H9 (cell line): ENCODE results near the gene C10orf105. TPM values are rescaled to one million over a fixed set of nuclear protein-coding genes. Genes with fewer than 3 reads are reported as not detected.

Source experiments
- DNase-seq: peaks from one replicate; pipeline ENCODE4 v3.0.0-alpha.2; 2017
- H2AFZ ChIP-seq: one replicate; pipeline ENCODE4 v1.6.1; 2013; ENCODE audit warnings: mild to moderate bottlenecking, low read length, control low read depth, moderate library complexity
- H2AK5ac ChIP-seq: 2 replicates; pipeline ENCODE4 v1.6.1; 2013; ENCODE audit warnings: low read length, control low read depth, mixed read lengths; ENCODE audit not compliant: insufficient read length
- H2BK120ac ChIP-seq: one replicate; pipeline ENCODE4 v1.6.1; 2013; ENCODE audit warnings: low read depth, mild to moderate bottlenecking, low read length, control low read depth, inconsistent platforms; ENCODE audit not compliant: poor library complexity, severe bottlenecking
- H2BK12ac ChIP-seq: 2 replicates; pipeline ENCODE4 v1.6.1; 2013; ENCODE audit warnings: low read length, control low read depth, mixed read lengths, low read depth; ENCODE audit not compliant: insufficient read length
- H2BK15ac ChIP-seq: 2 replicates; pipeline ENCODE4 v1.6.1; 2013; ENCODE audit warnings: low read depth, low read length, control low read depth
- H2BK20ac ChIP-seq: one replicate; pipeline ENCODE4 v1.6.1; 2013; ENCODE audit warnings: low read depth, mild to moderate bottlenecking, low read length, control low read depth, inconsistent platforms; ENCODE audit not compliant: poor library complexity, severe bottlenecking
- H2BK5ac ChIP-seq: 2 replicates; pipeline ENCODE4 v1.6.1; 2013; ENCODE audit warnings: low read length, control low read depth, mixed read lengths; ENCODE audit not compliant: insufficient read length
- H3K14ac ChIP-seq: 2 replicates; pipeline ENCODE4 v1.6.1; 2013; ENCODE audit warnings: low read length, control low read depth; ENCODE audit not compliant: insufficient read depth
- H3K18ac ChIP-seq: 2 replicates; pipeline ENCODE4 v1.6.1; 2013; ENCODE audit warnings: low read depth, mild to moderate bottlenecking, mixed read lengths, low read length, control low read depth; ENCODE audit not compliant: insufficient read length
- H3K23ac ChIP-seq: 2 replicates; pipeline ENCODE4 v1.6.1; 2013; ENCODE audit warnings: low read length, control low read depth, mixed read lengths, low read depth; ENCODE audit not compliant: insufficient read length
- H3K23me2 ChIP-seq: 2 replicates; pipeline ENCODE4 v1.6.1; 2013; ENCODE audit warnings: low read depth, mild to moderate bottlenecking, mixed read lengths, low read length, control low read depth; ENCODE audit not compliant: insufficient read length, poor library complexity, severe bottlenecking
- H3K27ac ChIP-seq: 2 replicates; pipeline ENCODE4 v1.5.1; 2013; ENCODE audit warnings: low read length, control low read depth, mixed read lengths, low read depth; ENCODE audit not compliant: insufficient read length
- H3K27me3 ChIP-seq: 2 replicates; pipeline ENCODE4 v1.6.1; 2013; ENCODE audit warnings: low read length, control low read depth, inconsistent platforms; ENCODE audit not compliant: insufficient read depth
- H3K4ac ChIP-seq: 2 replicates; pipeline ENCODE4 v1.6.1; 2013; ENCODE audit warnings: low read depth, mild to moderate bottlenecking, control low read depth, inconsistent platforms, low read length, moderate library complexity
- H3K4me1 ChIP-seq: 2 replicates; pipeline ENCODE4 v1.6.1; 2013; ENCODE audit warnings: low read length, control low read depth, inconsistent platforms; ENCODE audit not compliant: insufficient read depth
- H3K4me2 ChIP-seq: 2 replicates; pipeline ENCODE4 v1.6.1; 2013; ENCODE audit warnings: low read length, control low read depth, mixed read lengths; ENCODE audit not compliant: insufficient read length, insufficient read depth
- H3K56ac ChIP-seq: 2 replicates; pipeline ENCODE4 v1.6.1; 2013; ENCODE audit warnings: low read depth, mild to moderate bottlenecking, mixed read lengths, low read length, control low read depth; ENCODE audit not compliant: insufficient read length
- H3K79me1 ChIP-seq: 2 replicates; pipeline ENCODE4 v1.6.1; 2013; ENCODE audit warnings: low read depth, mild to moderate bottlenecking, moderate library complexity, low read length, control low read depth, inconsistent platforms; ENCODE audit not compliant: insufficient read depth, poor library complexity, severe bottlenecking
- H3K79me2 ChIP-seq: 2 replicates; pipeline ENCODE4 v1.6.1; 2013; ENCODE audit warnings: low read length, control low read depth, inconsistent platforms; ENCODE audit not compliant: insufficient read depth
- H3K9ac ChIP-seq: 2 replicates; pipeline ENCODE4 v1.6.1; 2013; ENCODE audit warnings: low read length, control low read depth, mixed read lengths; ENCODE audit not compliant: insufficient read length; ENCODE audit errors: extremely low read depth
- H3K9me3 ChIP-seq: one replicate; pipeline ENCODE4 v1.6.1; 2013; ENCODE audit warnings: low read depth, low read length, inconsistent platforms; ENCODE audit not compliant: control insufficient read depth
- H3T11ph ChIP-seq: one replicate; pipeline ENCODE4 v1.6.1; 2013; ENCODE audit warnings: mild to moderate bottlenecking, low read length, control low read depth, inconsistent platforms
- H4K20me1 ChIP-seq: one replicate; pipeline ENCODE4 v1.6.1; 2013; ENCODE audit not compliant: control insufficient read depth, insufficient read length, insufficient read depth
- H4K5ac ChIP-seq: 2 replicates; pipeline ENCODE4 v1.6.1; 2013; ENCODE audit warnings: low read depth, mild to moderate bottlenecking, mixed read lengths, low read length, control low read depth; ENCODE audit not compliant: insufficient read length
- H4K8ac ChIP-seq: replicated peaks from 2 replicates; pipeline ENCODE4 v1.6.1; 2013; ENCODE audit warnings: low read length, control low read depth, mixed read lengths, low read depth; ENCODE audit not compliant: insufficient read length
- H4K91ac ChIP-seq: 2 replicates; pipeline ENCODE4 v1.6.1; 2013; ENCODE audit warnings: low read depth, mild to moderate bottlenecking, moderate library complexity, mixed read lengths, low read length, control low read depth; ENCODE audit not compliant: insufficient read length
- H3K27ac Mint-ChIP-seq, 3 experiments: 2 replicates in 2 of 3; 3 replicates in 1 of 3; pipeline ENCODE4 v1.8.0; 2020 to 2021; ENCODE audit warnings: mixed read lengths in 3 of 3, mild to moderate bottlenecking in 1 of 3, moderate library complexity in 1 of 3
- H3K27me3 Mint-ChIP-seq: 2 replicates; pipeline ENCODE4 v1.8.0; 2021; ENCODE audit warnings: low read depth, mild to moderate bottlenecking, moderate library complexity, mixed read lengths
- H3K36me3 Mint-ChIP-seq, 3 experiments: 2 replicates in 2 of 3; 3 replicates in 1 of 3; pipeline ENCODE4 v1.8.0; 2020 to 2021; ENCODE audit warnings: low read depth in 3 of 3, mixed read lengths in 3 of 3; ENCODE audit not compliant: insufficient read depth in 1 of 3
- H3K4me1 Mint-ChIP-seq, 2 experiments: 2 replicates each; pipeline ENCODE4 v1.8.0; 2020; ENCODE audit warnings: mixed read lengths in 2 of 2
- H3K4me3 Mint-ChIP-seq, 2 experiments: 2 replicates in 1 of 2; 3 replicates in 1 of 2; pipeline ENCODE4 v1.8.0; 2020 to 2021; ENCODE audit warnings: mild to moderate bottlenecking in 2 of 2, mixed read lengths in 2 of 2, moderate library complexity in 1 of 2
- H3K9me3 Mint-ChIP-seq, 2 experiments: 2 replicates in 1 of 2; 3 replicates in 1 of 2; pipeline ENCODE4 v1.8.0; 2020; ENCODE audit warnings: mild to moderate bottlenecking in 2 of 2, mixed read lengths in 2 of 2, moderate library complexity in 1 of 2
- CTCF ChIP-seq: fragments of 200-600 bp; sonication (generic); conservative IDR thresholded peaks from 3 replicates; pipeline ENCODE4 v1.8.0; 2021; ENCODE audit warnings: antibody characterized with exemption, mild to moderate bottlenecking
- WGBS: extraction: QIAGEN DNeasy Blood & Tissue Kit; methylation state at CpG from one replicate; pipeline ENCODE4 v1.1.7; 2013; ENCODE audit warnings: missing lambda C conversion rate, low lambda C conversion rate, mixed read lengths; ENCODE audit not compliant: insufficient read length; ENCODE audit errors: extremely low coverage; 5-methylcytosine and 5-hydroxymethylcytosine counted together
- total RNA-seq: library from RNA; stranded (reverse); gene quantifications from 2 replicates; pipeline ENCODE4 v1.2.1, GENCODE V29; 2021

Gene C10orf105
- total RNA-seq, 1 experiment from 2014 or later: 0.26 TPM

- WGBS: no CpG with 5 or more reads among the region's 2 CpGs
- Histone ChIP-seq H2AFZ (no peak overlapping the region), H3K18ac (no peak overlapping the region), H3K4ac (no peak overlapping the region), H3K23ac (no peak overlapping the region), H3K9me3 (no peaks in the 10 kb centered on the region), H3T11ph (no peak overlapping the region), H3K27ac (no peak overlapping the region), H3K79me2 (no peaks in the 10 kb centered on the region), H3K9ac (no peak overlapping the region), H3K27me3 (no peaks in the 10 kb centered on the region), H4K20me1 (no peaks in the 10 kb centered on the region), H4K91ac (no peak overlapping the region), H2BK5ac (no peak overlapping the region), H3K4me2 (no peak overlapping the region), H3K14ac (no peak overlapping the region), H4K8ac (no peak overlapping the region), H3K79me1 (no peaks in the 10 kb centered on the region), H2BK15ac (no peak overlapping the region), H3K23me2 (no peaks in the 10 kb centered on the region), H2BK120ac (no peak overlapping the region), H2BK20ac (no peak overlapping the region), H2BK12ac (no peak overlapping the region), H3K56ac (no peak overlapping the region), H2AK5ac (no peak overlapping the region), H3K4me1 (no peaks in the 10 kb centered on the region), H4K5ac (no peak overlapping the region)
- TF ChIP-seq CTCF: no peak
- Mint-ChIP-seq H3K36me3 (0 out of 7 replicates have a peak, but pooled peaks cover 0 to 4% (median 0%) of the 10 kb centered on the region in 3 experiments), H3K9me3 (peaks cover 0 to 4% of the 10 kb centered on the region in 2 experiments; a peak in 2 of 5 replicates), H3K27me3 (no peaks in the 10 kb centered on the region; the same call in none of the 2 replicates), H3K27ac (no peak overlapping the region), H3K4me3 (no peak overlapping the region), H3K4me1 (peaks cover 14 to 31% of the 10 kb centered on the region in 2 experiments)
- DNase-seq: no peak
Measured at GRCh38 chr10:71745664-71746250, 26.2 kb upstream of the C10orf105 start.
